Measurements from ENCODE around the gene PRKG1.

Gene PRKG1

GRCh38 chr10:51606825-51607462 lies 532.7 kb downstream of the PRKG1 start:
- no peak for TF ChIP-seq ZNF274 (IDR thresholded peaks at IDR 0.05; ENCODE audit: low read depth, low read length)
- no peak overlapping the region for H3K4me3 ChIP-seq (ENCODE audit: low read length)

- TF ChIP-seq ZNF274 (IDR thresholded peaks at IDR 0.05; ENCODE audit: low read depth, low read length) = no peak
- H3K4me3 ChIP-seq (ENCODE audit: low read length) = no peak overlapping the region
Observed at GRCh38 chr10:51607463-51607835, 533.2 kb downstream of the PRKG1 start.

- no peak for TF ChIP-seq ZNF274 (IDR thresholded peaks at IDR 0.05; ENCODE audit: low read depth, low read length)
- H3K4me3 ChIP-seq (ENCODE audit: low read length) = no peak overlapping the region
Observed at GRCh38 chr10:51608211-51608610, 533.9 kb downstream of the PRKG1 start.

- H3K4me3 ChIP-seq (ENCODE audit: low read length) = no peak overlapping the region
- TF ChIP-seq ZNF274 (IDR thresholded peaks at IDR 0.05; ENCODE audit: low read depth, low read length) = no peak
Observed at GRCh38 chr10:51615764-51616298, 541.5 kb downstream of the PRKG1 start.

- no peak for TF ChIP-seq ZNF274 (IDR thresholded peaks at IDR 0.05; ENCODE audit: low read depth, low read length)
- no peak overlapping the region for H3K4me3 ChIP-seq (ENCODE audit: low read length)
Observed at GRCh38 chr10:51617576-51618235, 543.4 kb downstream of the PRKG1 start.

GRCh38 chr10:51619365-51619764 lies 545.1 kb downstream of the PRKG1 start:
- no peak overlapping the region for H3K4me3 ChIP-seq (ENCODE audit: low read length)
- no peak for TF ChIP-seq ZNF274 (IDR thresholded peaks at IDR 0.05; ENCODE audit: low read depth, low read length)

- TF ChIP-seq ZNF274 (IDR thresholded peaks at IDR 0.05; ENCODE audit: low read depth, low read length) = no peak
- no peak overlapping the region for H3K4me3 ChIP-seq (ENCODE audit: low read length)
Observed at GRCh38 chr10:51620131-51620530, 545.8 kb downstream of the PRKG1 start.

GRCh38 chr10:51624013-51624412 lies 549.7 kb downstream of the PRKG1 start:
- TF ChIP-seq ZNF274 (IDR thresholded peaks at IDR 0.05; ENCODE audit: low read depth, low read length) = no peak
- H3K4me3 ChIP-seq (ENCODE audit: low read length) = no peak overlapping the region

- TF ChIP-seq ZNF274 (IDR thresholded peaks at IDR 0.05; ENCODE audit: low read depth, low read length) = no peak
- no peak overlapping the region for H3K4me3 ChIP-seq (ENCODE audit: low read length)
Observed at GRCh38 chr10:51629934-51630639, 555.8 kb downstream of the PRKG1 start.

GRCh38 chr10:51630640-51631005 lies 556.3 kb downstream of the PRKG1 start:
- no peak for TF ChIP-seq ZNF274 (IDR thresholded peaks at IDR 0.05; ENCODE audit: low read depth, low read length)
- no peak overlapping the region for H3K4me3 ChIP-seq (ENCODE audit: low read length)

- no peak overlapping the region for H3K4me3 ChIP-seq (ENCODE audit: low read length)
- no peak for TF ChIP-seq ZNF274 (IDR thresholded peaks at IDR 0.05; ENCODE audit: low read depth, low read length)
Observed at GRCh38 chr10:51635436-51635835, 561.1 kb downstream of the PRKG1 start.

GRCh38 chr10:51638211-51638610 lies 563.9 kb downstream of the PRKG1 start:
- no peak for TF ChIP-seq ZNF274 (IDR thresholded peaks at IDR 0.05; ENCODE audit: low read depth, low read length)
- H3K4me3 ChIP-seq (ENCODE audit: low read length) = no peak overlapping the region

GRCh38 chr10:51638737-51639136 lies 564.5 kb downstream of the PRKG1 start:
- no peak overlapping the region for H3K4me3 ChIP-seq (ENCODE audit: low read length)
- no peak for TF ChIP-seq ZNF274 (IDR thresholded peaks at IDR 0.05; ENCODE audit: low read depth, low read length)

GRCh38 chr10:51640120-51640819 lies 566.0 kb downstream of the PRKG1 start:
- no peak for TF ChIP-seq ZNF274 (IDR thresholded peaks at IDR 0.05; ENCODE audit: low read depth, low read length)
- no peak overlapping the region for H3K4me3 ChIP-seq (ENCODE audit: low read length)
